ENCODE measurements around the gene INPP4A.
A peak's percentile ranks its signal among the peaks of the same experiment; 100 is the strongest.
"Not testable (repeated sequence)": the region's sequence is repeated elsewhere in the genome, so short reads cannot be mapped to it uniquely, and the experiment has no call there.

The INPP4A gene

GRCh38 chr2:98588880-98589431 is 144.3 kb downstream of the INPP4A start:
- peak; percentile 3 for DNase-seq (ENCODE audit: low spot score)
- in situ Hi-C loops (cut with MboI; ENCODE audit: low sequenced_read_pairs, unreplicated experiment) = no loop called here
- TF ChIP-seq CTCF (IDR thresholded peaks at IDR 0.05; ENCODE audit: borderline replicate concordance, control extremely low read depth, extremely low read depth, insufficient read depth, missing control alignments) = no peak

GRCh38 chr2:98589489-98589888 is 144.8 kb downstream of the INPP4A start:
- no peak for TF ChIP-seq CTCF (IDR thresholded peaks at IDR 0.05; ENCODE audit: borderline replicate concordance, control extremely low read depth, extremely low read depth, insufficient read depth, missing control alignments)
- in situ Hi-C loops (cut with MboI; ENCODE audit: low sequenced_read_pairs, unreplicated experiment) = no loop called here
- no peak for DNase-seq (ENCODE audit: low spot score)

GRCh38 chr2:98592565-98592964 is 147.9 kb downstream of the INPP4A start:
- in situ Hi-C loops (cut with MboI; ENCODE audit: low sequenced_read_pairs, unreplicated experiment) = no loop called here
- no peak for DNase-seq (ENCODE audit: low spot score)
- no peak for TF ChIP-seq CTCF (IDR thresholded peaks at IDR 0.05; ENCODE audit: borderline replicate concordance, control extremely low read depth, extremely low read depth, insufficient read depth, missing control alignments)

- in situ Hi-C loops (cut with MboI; ENCODE audit: low sequenced_read_pairs, unreplicated experiment); DNase-seq (ENCODE audit: low spot score): not testable (repeated sequence)
Observed at GRCh38 chr2:98594665-98595064, 150.0 kb downstream of the INPP4A start.

GRCh38 chr2:98598781-98599428 is 154.2 kb downstream of the INPP4A start:
- DNase-seq (ENCODE audit: low spot score) = no peak
- TF ChIP-seq CTCF (IDR thresholded peaks at IDR 0.05; ENCODE audit: borderline replicate concordance, control extremely low read depth, extremely low read depth, insufficient read depth, missing control alignments) = no peak
- in situ Hi-C loops (cut with MboI; ENCODE audit: low sequenced_read_pairs, unreplicated experiment) = no loop called here

- DNase-seq (ENCODE audit: low spot score) = peak; percentile 50
- in situ Hi-C loops (cut with MboI; ENCODE audit: low sequenced_read_pairs, unreplicated experiment) = loop anchor here (10.0 kb wide), 1 partner anchor 197 kb away; no protein-coding TSS in a partner anchor
- peak; percentile 67 for TF ChIP-seq CTCF (IDR thresholded peaks at IDR 0.05; ENCODE audit: borderline replicate concordance, control extremely low read depth, extremely low read depth, insufficient read depth, missing control alignments)
Observed at GRCh38 chr2:98601532-98602132, 157.0 kb downstream of the INPP4A start.

GRCh38 chr2:98604547-98604946 is 159.9 kb downstream of the INPP4A start:
- in situ Hi-C loops (cut with MboI; ENCODE audit: low sequenced_read_pairs, unreplicated experiment) = loop anchor here (10.0 kb wide), 1 partner anchor 200 kb away; no protein-coding TSS in a partner anchor
- no peak for DNase-seq (ENCODE audit: low spot score)
- TF ChIP-seq CTCF (IDR thresholded peaks at IDR 0.05; ENCODE audit: borderline replicate concordance, control extremely low read depth, extremely low read depth, insufficient read depth, missing control alignments) = no peak
